Nephron progenitor cell (in vitro differentiated cells): Measurements from ENCODE around the gene FAM13A.
A peak's percentile ranks its signal among the peaks of the same experiment; 100 is the strongest.

Experiments used
- DNase-seq: peaks from one replicate; pipeline ENCODE4 v3.0.0; 2021
- H3K27ac Mint-ChIP-seq: 2 replicates; pipeline ENCODE4 v1.8.0; 2021; ENCODE audit warnings: mild to moderate bottlenecking, moderate library complexity, mixed read lengths
- H3K27me3 Mint-ChIP-seq: 2 replicates; pipeline ENCODE4 v1.8.0; 2021; ENCODE audit warnings: mild to moderate bottlenecking, low read depth, mixed read lengths; ENCODE audit not compliant: poor library complexity
- H3K36me3 Mint-ChIP-seq: 2 replicates; pipeline ENCODE4 v1.8.0; 2021; ENCODE audit warnings: low read depth, mixed read lengths
- H3K4me1 Mint-ChIP-seq: 2 replicates; pipeline ENCODE4 v1.8.0; 2021; ENCODE audit warnings: mixed read lengths
- H3K4me3 Mint-ChIP-seq: 2 replicates; pipeline ENCODE4 v1.8.0; 2021; ENCODE audit warnings: mild to moderate bottlenecking, moderate library complexity, mixed read lengths
- H3K9me3 Mint-ChIP-seq: 2 replicates; pipeline ENCODE4 v1.8.0; 2021; ENCODE audit warnings: mild to moderate bottlenecking, moderate library complexity, mixed read lengths
- CTCF ChIP-seq: fragments of 200-600 bp; sonication (generic); IDR thresholded peaks from 2 replicates; pipeline ENCODE4 v1.5.0; 2021; ENCODE audit warnings: antibody characterized with exemption

FAM13A gene

GRCh38 chr4:88960576-88960975, 96.4 kb downstream of the FAM13A start:
- no peak for DNase-seq

GRCh38 chr4:88958080-88958479, 98.9 kb downstream of the FAM13A start:
- Mint-ChIP-seq H3K27ac (no peak overlapping the region), H3K4me3 (no peak overlapping the region), H3K36me3 (peaks cover 66% of the 10 kb centered on the region), H3K27me3 (no peaks in the 10 kb centered on the region), H3K9me3 (peaks cover 21% of the 10 kb centered on the region), H3K4me1 (peaks cover 13% of the 10 kb centered on the region)
- DNase-seq, result no peak
- no peak for TF ChIP-seq CTCF

More at GRCh38 chr4:88960576-88960975, 96.4 kb downstream of the FAM13A start:
- Mint-ChIP-seq H3K27me3 (no peaks in the 10 kb centered on the region), H3K27ac (no peak overlapping the region), H3K9me3 (peaks cover 21% of the 10 kb centered on the region), H3K4me1 (peaks cover 4% of the 10 kb centered on the region), H3K36me3 (peaks cover 51% of the 10 kb centered on the region), H3K4me3 (no peak overlapping the region)
- TF ChIP-seq CTCF, result no peak

GRCh38 chr4:88957570-88957969, 99.4 kb downstream of the FAM13A start:
- no peaks in the 10 kb centered on the region for H3K27me3 Mint-ChIP-seq
- no peak overlapping the region for H3K4me3 Mint-ChIP-seq
- DNase-seq, result no peak
- no peak overlapping the region for H3K27ac Mint-ChIP-seq
- H3K4me1 Mint-ChIP-seq, result peaks cover 13% of the 10 kb centered on the region
- no peak for TF ChIP-seq CTCF
- H3K36me3 Mint-ChIP-seq, result peaks cover 71% of the 10 kb centered on the region
- peaks cover 21% of the 10 kb centered on the region for H3K9me3 Mint-ChIP-seq

- Mint-ChIP-seq H3K4me3 (no peak overlapping the region), H3K27me3 (no peaks in the 10 kb centered on the region), H3K4me1 (peaks cover 9% of the 10 kb centered on the region), H3K9me3 (peaks cover 21% of the 10 kb centered on the region), H3K36me3 (peaks cover 71% of the 10 kb centered on the region), H3K27ac (peak overlapping the region; percentile 32)
- DNase-seq, result no peak
- TF ChIP-seq CTCF, result no peak
Measured at GRCh38 chr4:88955580-88956380, 101.2 kb downstream of the FAM13A start.

- Mint-ChIP-seq H3K27me3 (no peaks in the 10 kb centered on the region), H3K27ac (peak overlapping the region; percentile 60), H3K9me3 (peaks cover 9% of the 10 kb centered on the region), H3K4me1 (peaks cover 9% of the 10 kb centered on the region), H3K4me3 (no peak overlapping the region), H3K36me3 (peaks cover 59% of the 10 kb centered on the region)
- DNase-seq, result no peak
- TF ChIP-seq CTCF, result no peak
Measured at GRCh38 chr4:88953400-88953799, 103.6 kb downstream of the FAM13A start.

GRCh38 chr4:88952081-88952480, 104.9 kb downstream of the FAM13A start:
- Mint-ChIP-seq H3K27ac (peak overlapping the region; percentile 17), H3K4me1 (peaks cover 9% of the 10 kb centered on the region), H3K9me3 (peaks cover under 1% of the 10 kb centered on the region), H3K36me3 (peaks cover 59% of the 10 kb centered on the region), H3K27me3 (no peaks in the 10 kb centered on the region), H3K4me3 (no peak overlapping the region)
- no peak for DNase-seq
- no peak for TF ChIP-seq CTCF
